Natural killer cell treated with Interleukin-12 subunit alpha and Interleukin-12 subunit beta and Interleukin-15 and Interleukin-18, amount 100 ng/mL, for 72 hours (primary cell): ENCODE measurements around the gene PDE7B. TPM values are rescaled to one million over a fixed set of nuclear protein-coding genes. Genes with fewer than 3 reads are reported as not detected.
"Not testable (repeated sequence)": the region's sequence is repeated elsewhere in the genome, so short reads cannot be mapped to it uniquely, and the experiment has no call there.

Experiments
- ATAC-seq, 2 donors: fragments of 150-1000 bp; cut with Tn5 transposase in 1 of 2; sonication (Bioruptor Pico), chemical (Tn5 transposase) in 1 of 2; 2 replicates each; pipeline ENCODE4 v1.10.0; 2021
- DNase-seq: peaks from one replicate; pipeline ENCODE4 v3.0.0; 2022; ENCODE audit warnings: low spot score
- H3K27ac Mint-ChIP-seq, 2 donors: 1 replicate in 1 of 2; 2 replicates in 1 of 2; pipeline ENCODE4 v1.8.0; 2022; ENCODE audit warnings: mixed read lengths in 2 of 2, mild to moderate bottlenecking in 1 of 2, moderate library complexity in 1 of 2
- H3K27me3 Mint-ChIP-seq, 2 donors: 1 replicate in 1 of 2; 2 replicates in 1 of 2; pipeline ENCODE4 v1.8.0; 2022; ENCODE audit warnings: mixed read lengths in 2 of 2
- H3K36me3 Mint-ChIP-seq: one replicate; pipeline ENCODE4 v1.8.0; 2022; ENCODE audit warnings: mixed read lengths
- H3K4me1 Mint-ChIP-seq, 2 donors: 1 replicate in 1 of 2; 2 replicates in 1 of 2; pipeline ENCODE4 v1.8.0; 2022; ENCODE audit warnings: low read depth in 2 of 2, mixed read lengths in 2 of 2, mild to moderate bottlenecking in 1 of 2
- H3K4me3 Mint-ChIP-seq: one replicate; pipeline ENCODE4 v1.8.0; 2022; ENCODE audit warnings: mixed read lengths
- H3K9me3 Mint-ChIP-seq: 2 replicates; pipeline ENCODE4 v1.8.0; 2022; ENCODE audit warnings: mixed read lengths
- total RNA-seq, 2 donors: library from RNA; stranded (reverse); gene quantifications; one replicate each; pipeline ENCODE4 v1.2.3, GENCODE V29; 2022

The PDE7B gene
- total RNA-seq, 2 donors from 2014 or later = 0.14 TPM; not detected in 1

GRCh38 chr6:136104556-136104955 lies 253.1 kb downstream of the PDE7B start:
- no peaks in the 10 kb centered on the region for H3K4me1 Mint-ChIP-seq
- no peaks in the 10 kb centered on the region for H3K9me3 Mint-ChIP-seq
- H3K4me3 Mint-ChIP-seq = no peak overlapping the region
- no peak for ATAC-seq
- H3K36me3 Mint-ChIP-seq = no peaks in the 10 kb centered on the region
- no peak overlapping the region for H3K27ac Mint-ChIP-seq
- peaks cover 16 to 37% of the 10 kb centered on the region in 2 donors for H3K27me3 Mint-ChIP-seq
- DNase-seq = no peak

- not testable (repeated sequence) for H3K9me3 Mint-ChIP-seq, H3K4me3 Mint-ChIP-seq, H3K27ac Mint-ChIP-seq, DNase-seq, H3K4me1 Mint-ChIP-seq, H3K36me3 Mint-ChIP-seq, ATAC-seq
- H3K27me3 Mint-ChIP-seq = peaks cover 18 to 41% of the 10 kb centered on the region in 2 donors
These were observed 254.3 kb downstream of the PDE7B start for GRCh38 chr6:136105797-136106196.

GRCh38 chr6:136108361-136108945 lies 257.0 kb downstream of the PDE7B start:
- no peak for DNase-seq
- ATAC-seq = no peak
- H3K4me1 Mint-ChIP-seq = no peaks in the 10 kb centered on the region
- H3K9me3 Mint-ChIP-seq = no peaks in the 10 kb centered on the region
- H3K27ac Mint-ChIP-seq = no peak overlapping the region
- peaks cover 11 to 38% of the 10 kb centered on the region in 2 donors for H3K27me3 Mint-ChIP-seq
- H3K36me3 Mint-ChIP-seq = no peaks in the 10 kb centered on the region
- H3K4me3 Mint-ChIP-seq = no peak overlapping the region

- Mint-ChIP-seq H3K4me1 (no peaks in the 10 kb centered on the region), H3K9me3 (no peaks in the 10 kb centered on the region), H3K4me3 (no peak overlapping the region), H3K36me3 (no peaks in the 10 kb centered on the region), H3K27me3 (peaks cover 11 to 32% of the 10 kb centered on the region in 2 donors), H3K27ac (no peak overlapping the region)
- DNase-seq = no peak
- ATAC-seq = no peak
These were observed 260.3 kb downstream of the PDE7B start for GRCh38 chr6:136111831-136112230.

GRCh38 chr6:136112262-136112661 lies 260.8 kb downstream of the PDE7B start:
- Mint-ChIP-seq H3K9me3 (no peaks in the 10 kb centered on the region), H3K27ac (no peak overlapping the region), H3K4me3 (no peak overlapping the region), H3K27me3 (peaks cover 11 to 32% of the 10 kb centered on the region in 2 donors), H3K4me1 (no peaks in the 10 kb centered on the region), H3K36me3 (no peaks in the 10 kb centered on the region)
- DNase-seq (no peak), ATAC-seq (no peak)

- Mint-ChIP-seq H3K36me3 (no peaks in the 10 kb centered on the region), H3K4me1 (no peaks in the 10 kb centered on the region), H3K27ac (no peak overlapping the region), H3K27me3 (peaks cover 11 to 32% of the 10 kb centered on the region in 2 donors), H3K4me3 (no peak overlapping the region), H3K9me3 (no peaks in the 10 kb centered on the region)
- no peak for DNase-seq
- no peak for ATAC-seq
These were observed 262.3 kb downstream of the PDE7B start for GRCh38 chr6:136113736-136114173.

GRCh38 chr6:136114661-136115060 lies 263.2 kb downstream of the PDE7B start:
- ATAC-seq (no peak), DNase-seq (no peak)
- H3K4me1 Mint-ChIP-seq = no peaks in the 10 kb centered on the region
- H3K9me3 Mint-ChIP-seq = no peaks in the 10 kb centered on the region
- no peaks in the 10 kb centered on the region for H3K36me3 Mint-ChIP-seq
- no peak overlapping the region for H3K4me3 Mint-ChIP-seq
- H3K27me3 Mint-ChIP-seq = peaks cover 8 to 28% of the 10 kb centered on the region in 2 donors
- H3K27ac Mint-ChIP-seq = no peak overlapping the region

GRCh38 chr6:136115941-136116340 lies 264.4 kb downstream of the PDE7B start:
- H3K4me1 Mint-ChIP-seq = no peaks in the 10 kb centered on the region
- H3K4me3 Mint-ChIP-seq = no peak overlapping the region
- ATAC-seq (no peak), DNase-seq (no peak)
- no peaks in the 10 kb centered on the region for H3K9me3 Mint-ChIP-seq
- H3K36me3 Mint-ChIP-seq = no peaks in the 10 kb centered on the region
- H3K27ac Mint-ChIP-seq = no peak overlapping the region
- H3K27me3 Mint-ChIP-seq = peaks cover 5 to 33% of the 10 kb centered on the region in 2 donors

- H3K9me3 Mint-ChIP-seq = no peaks in the 10 kb centered on the region
- H3K36me3 Mint-ChIP-seq = no peaks in the 10 kb centered on the region
- no peaks in the 10 kb centered on the region for H3K4me1 Mint-ChIP-seq
- DNase-seq (no peak), ATAC-seq (no peak)
- peaks cover 4 to 30% of the 10 kb centered on the region in 2 donors for H3K27me3 Mint-ChIP-seq
- no peak overlapping the region for H3K4me3 Mint-ChIP-seq
- no peak overlapping the region for H3K27ac Mint-ChIP-seq
These were observed 265.6 kb downstream of the PDE7B start for GRCh38 chr6:136117081-136117480.

GRCh38 chr6:136118787-136119186 lies 267.3 kb downstream of the PDE7B start:
- no peaks in the 10 kb centered on the region for H3K36me3 Mint-ChIP-seq
- H3K9me3 Mint-ChIP-seq = no peaks in the 10 kb centered on the region
- no peak for ATAC-seq
- DNase-seq = no peak
- no peak overlapping the region for H3K4me3 Mint-ChIP-seq
- H3K27ac Mint-ChIP-seq = no peak overlapping the region
- no peaks in the 10 kb centered on the region for H3K4me1 Mint-ChIP-seq
- H3K27me3 Mint-ChIP-seq = peaks cover 4 to 24% of the 10 kb centered on the region in 2 donors

- Mint-ChIP-seq H3K4me1 (no peaks in the 10 kb centered on the region), H3K27me3 (peaks cover 3 to 17% of the 10 kb centered on the region in 2 donors), H3K27ac (no peak overlapping the region), H3K9me3 (no peaks in the 10 kb centered on the region), H3K4me3 (no peak overlapping the region), H3K36me3 (no peaks in the 10 kb centered on the region)
- no peak for ATAC-seq
- no peak for DNase-seq
These were observed 272.0 kb downstream of the PDE7B start for GRCh38 chr6:136123468-136123867.

GRCh38 chr6:136125585-136125984 lies 274.1 kb downstream of the PDE7B start:
- H3K9me3 Mint-ChIP-seq = no peaks in the 10 kb centered on the region
- H3K27me3 Mint-ChIP-seq = peaks cover 12 to 27% of the 10 kb centered on the region in 2 donors
- ATAC-seq = no peak
- H3K4me1 Mint-ChIP-seq = no peaks in the 10 kb centered on the region
- H3K36me3 Mint-ChIP-seq = no peaks in the 10 kb centered on the region
- H3K27ac Mint-ChIP-seq = no peak overlapping the region
- H3K4me3 Mint-ChIP-seq = no peak overlapping the region
- DNase-seq = no peak

GRCh38 chr6:136127873-136128272 lies 276.4 kb downstream of the PDE7B start:
- Mint-ChIP-seq H3K36me3 (no peaks in the 10 kb centered on the region), H3K9me3 (no peaks in the 10 kb centered on the region), H3K4me1 (no peaks in the 10 kb centered on the region), H3K27ac (no peak overlapping the region), H3K4me3 (no peak overlapping the region), H3K27me3 (peaks cover 12 to 24% of the 10 kb centered on the region in 2 donors)
- ATAC-seq (no peak), DNase-seq (no peak)

- H3K27me3 Mint-ChIP-seq = peaks cover 14 to 31% of the 10 kb centered on the region in 2 donors
- H3K36me3 Mint-ChIP-seq = no peaks in the 10 kb centered on the region
- no peak for DNase-seq
- no peaks in the 10 kb centered on the region for H3K4me1 Mint-ChIP-seq
- H3K4me3 Mint-ChIP-seq = no peak overlapping the region
- no peak overlapping the region for H3K27ac Mint-ChIP-seq
- no peaks in the 10 kb centered on the region for H3K9me3 Mint-ChIP-seq
- no peak for ATAC-seq
These were observed 277.9 kb downstream of the PDE7B start for GRCh38 chr6:136129365-136129764.

- H3K4me3 Mint-ChIP-seq = no peak overlapping the region
- no peaks in the 10 kb centered on the region for H3K4me1 Mint-ChIP-seq
- H3K9me3 Mint-ChIP-seq = no peaks in the 10 kb centered on the region
- H3K27ac Mint-ChIP-seq = no peak overlapping the region
- no peak for ATAC-seq
- H3K27me3 Mint-ChIP-seq = peaks cover 11 to 25% of the 10 kb centered on the region in 2 donors
- DNase-seq = no peak
- no peaks in the 10 kb centered on the region for H3K36me3 Mint-ChIP-seq
These were observed 282.8 kb downstream of the PDE7B start for GRCh38 chr6:136134268-136134667.
